NCI-H1930 (cell line): ENCODE measurements around the gene TASP1.

Source experiments
- DNase-seq, 2 experiments: peaks; one replicate each; lab custom pipeline; 2025; lab: John Stamatoyannopoulos, UW

The TASP1 gene

DNA sequence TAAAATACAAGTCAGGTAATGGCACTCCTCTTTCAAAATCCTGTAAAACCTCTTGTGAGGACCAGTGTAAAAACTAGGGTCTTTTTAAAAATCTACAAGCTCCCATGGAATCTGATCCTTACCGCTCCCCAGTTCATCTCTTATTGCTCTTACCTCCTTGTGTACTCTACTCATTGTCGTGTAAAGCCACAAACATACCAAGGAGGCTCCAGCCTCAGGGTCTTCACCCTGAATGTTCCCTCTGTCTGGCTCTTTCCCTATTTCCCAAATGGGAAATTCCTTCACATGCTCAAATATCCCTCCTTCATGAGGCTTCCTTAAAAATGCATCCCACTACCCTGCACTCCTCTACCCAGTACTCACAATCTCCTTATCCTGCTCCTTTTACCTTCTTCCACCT, 67.1 kb downstream of the TASP1 start:
- DNase-seq: no peak

DNA sequence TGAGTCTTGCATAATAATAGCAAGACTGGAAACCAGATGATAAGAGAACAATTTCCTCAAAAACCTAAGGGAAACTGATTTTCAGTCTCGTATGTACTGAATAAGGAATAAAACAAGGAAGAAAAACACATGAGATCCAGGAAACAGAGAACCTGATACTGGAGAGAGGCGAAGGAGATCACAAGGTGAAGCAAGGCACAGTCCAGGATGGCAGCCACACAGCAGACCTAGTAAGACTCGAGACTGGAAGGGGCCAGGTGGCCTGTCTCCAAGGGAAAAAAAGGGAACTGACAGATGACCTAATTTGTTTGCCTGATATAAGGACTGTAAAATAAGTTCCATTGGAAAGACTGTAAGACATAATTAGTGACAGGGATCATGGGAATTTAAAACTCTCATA, 71.1 kb downstream of the TASP1 start:
- no peak for DNase-seq

DNA sequence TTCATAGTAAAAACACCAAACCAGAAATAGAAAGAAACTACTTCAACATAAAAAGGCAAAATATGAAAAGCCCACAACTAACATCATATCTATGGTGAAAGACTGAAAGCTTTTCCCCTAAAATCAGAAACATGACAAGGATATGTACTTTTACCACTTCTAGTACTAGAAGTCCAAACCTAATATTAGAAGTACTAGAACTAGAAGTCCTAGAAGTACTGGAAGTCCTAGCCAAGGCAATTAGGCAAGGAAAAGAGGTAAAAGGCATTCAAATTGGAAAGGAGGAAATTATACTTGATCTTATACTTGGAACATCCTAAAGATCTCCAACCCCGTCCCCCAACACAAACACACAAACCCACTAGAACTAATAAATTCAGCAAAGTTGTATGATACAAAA, 74.9 kb downstream of the TASP1 start:
- DNase-seq: no peak

DNA sequence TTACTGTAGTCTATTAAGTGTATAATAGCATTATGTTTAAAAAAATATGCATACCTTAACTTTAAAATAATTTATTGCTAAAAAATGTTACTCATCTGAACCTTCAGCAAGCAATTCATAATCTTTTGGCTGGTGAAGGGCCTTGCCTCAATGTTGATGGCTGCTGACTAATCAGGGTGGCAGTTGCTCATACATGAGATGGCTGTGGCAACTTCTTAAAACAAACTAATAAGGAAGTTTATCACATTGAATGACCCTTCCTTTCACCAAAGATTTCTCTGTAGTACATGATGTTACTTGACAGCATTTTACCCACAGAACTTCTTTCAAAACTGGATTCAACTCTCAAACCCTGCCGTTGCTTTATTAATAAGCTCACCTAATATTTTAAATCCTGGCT, 84.0 kb downstream of the TASP1 start:
- no peak for DNase-seq

DNA sequence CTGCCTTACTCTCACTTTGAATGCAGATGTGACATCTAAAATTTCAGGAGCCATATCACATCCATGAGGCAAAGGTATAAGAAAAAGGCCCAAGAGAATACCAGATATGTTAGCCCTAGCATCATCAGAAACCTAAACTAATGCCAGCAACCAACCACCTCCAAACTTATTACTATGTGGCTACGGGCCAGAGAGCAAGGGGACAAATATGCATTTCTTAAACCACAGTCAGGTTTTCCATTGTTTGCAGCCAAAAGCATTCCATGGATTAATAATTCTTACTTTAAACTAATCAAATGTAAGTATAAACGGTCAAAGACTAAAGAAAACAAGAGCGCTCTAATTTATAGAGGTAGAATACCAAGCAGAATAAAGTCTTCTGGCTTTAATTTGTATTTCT, 84.7 kb downstream of the TASP1 start:
- no peak for DNase-seq

DNA sequence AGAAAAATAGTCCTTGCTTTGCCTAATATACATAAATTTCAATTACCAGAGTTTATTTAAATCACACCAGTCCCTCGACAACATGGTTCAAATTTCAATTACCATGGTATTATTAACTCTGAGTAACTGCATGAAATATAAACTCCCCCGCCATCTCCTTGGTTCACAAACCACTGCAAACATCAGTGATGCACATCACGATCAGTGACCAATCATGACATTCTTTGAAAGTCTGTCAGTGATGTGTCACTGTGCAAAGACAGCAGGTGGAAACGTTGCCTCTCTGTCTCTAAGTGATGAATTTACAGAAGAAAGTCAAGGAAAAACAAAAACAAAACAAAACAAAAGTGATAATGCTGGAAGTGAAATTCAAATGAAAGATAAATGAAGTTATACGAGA, 86.7 kb downstream of the TASP1 start:
- no peak for DNase-seq

DNA sequence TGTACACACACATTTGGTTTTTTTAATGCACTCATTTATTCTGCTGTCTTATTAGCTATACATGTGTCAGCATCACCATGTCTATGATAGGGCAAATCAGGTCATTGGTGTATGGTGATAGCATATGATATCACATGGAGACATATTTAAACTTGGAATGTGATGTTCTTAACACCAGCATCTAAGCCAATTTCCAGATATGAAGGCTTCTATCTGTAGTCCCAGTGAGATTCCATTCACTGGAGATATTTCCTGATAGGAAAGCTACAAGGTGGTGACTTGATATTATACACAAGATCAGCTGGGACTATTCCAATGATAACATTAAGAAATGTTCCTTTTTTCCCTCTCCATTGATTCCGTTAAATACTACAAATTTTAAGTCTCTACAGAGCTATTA, 89.3 kb downstream of the TASP1 start:
- no peak for DNase-seq

DNA sequence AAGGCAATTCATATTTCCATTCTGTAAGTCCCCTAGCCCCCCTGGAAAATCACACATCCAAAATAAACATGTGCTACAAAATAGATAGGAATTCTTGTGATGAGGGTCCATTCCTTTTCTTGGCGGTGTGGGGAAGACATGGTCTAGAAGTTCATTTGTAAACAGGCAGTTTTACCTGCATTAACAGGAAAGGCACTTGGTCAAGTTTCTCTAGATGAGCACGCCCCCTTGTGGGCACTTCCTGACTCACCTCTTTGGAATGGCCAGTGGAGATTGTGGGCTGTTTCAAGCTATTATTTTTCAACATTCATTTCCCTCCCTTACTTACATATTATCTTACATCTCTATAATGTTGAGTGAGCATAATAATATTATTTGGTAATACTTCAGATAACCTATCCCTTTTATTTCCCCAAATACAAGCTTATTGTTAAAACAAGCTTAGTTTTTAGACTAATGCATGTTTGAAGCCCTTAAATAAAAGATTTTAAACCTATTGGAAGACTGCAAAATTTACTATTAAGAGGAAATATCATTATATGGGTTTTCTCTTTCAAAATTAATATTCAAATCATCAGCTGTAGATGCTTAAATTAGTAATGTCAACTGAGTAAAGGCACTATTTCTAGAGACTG, 92.1 kb downstream of the TASP1 start:
- DNase-seq: peak; percentile 38 to 75

DNA sequence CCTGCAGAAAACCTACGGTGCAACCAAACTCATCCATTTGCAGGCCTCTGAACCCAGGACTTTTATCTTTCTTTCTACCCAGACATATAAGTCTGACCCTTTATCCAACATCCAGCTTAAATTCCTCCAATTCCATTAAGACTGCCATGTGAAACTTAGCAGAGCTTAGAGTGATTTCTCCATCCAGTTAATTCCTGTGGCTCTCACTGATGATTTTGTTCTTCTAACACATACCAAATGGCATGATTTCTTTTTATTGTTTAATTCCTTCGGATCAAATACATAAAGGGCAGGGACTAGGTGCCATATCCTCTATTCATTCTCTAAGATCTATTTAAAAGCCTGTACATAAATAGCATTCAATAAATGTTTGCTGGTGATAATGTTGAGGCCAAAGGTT, 92.9 kb downstream of the TASP1 start:
- no peak for DNase-seq

DNA sequence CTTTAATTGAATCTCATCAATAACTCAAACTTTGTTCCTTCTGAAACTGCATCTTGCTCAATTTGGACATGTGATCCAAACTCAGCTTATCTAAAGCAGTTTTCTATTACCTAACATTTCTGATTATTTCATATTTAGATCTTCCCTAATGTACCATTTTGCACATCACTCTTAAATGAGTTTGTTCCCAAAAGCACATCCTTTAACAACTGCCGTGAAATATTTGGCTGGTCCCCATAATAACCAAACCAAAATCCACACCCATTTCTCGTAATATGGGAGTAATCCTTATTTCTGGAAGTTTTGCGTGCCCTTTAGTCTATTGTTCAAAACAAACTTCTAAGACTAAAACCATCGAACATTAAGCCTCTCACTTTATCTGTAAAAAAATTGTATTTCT, 94.9 kb downstream of the TASP1 start:
- no peak for DNase-seq

DNA sequence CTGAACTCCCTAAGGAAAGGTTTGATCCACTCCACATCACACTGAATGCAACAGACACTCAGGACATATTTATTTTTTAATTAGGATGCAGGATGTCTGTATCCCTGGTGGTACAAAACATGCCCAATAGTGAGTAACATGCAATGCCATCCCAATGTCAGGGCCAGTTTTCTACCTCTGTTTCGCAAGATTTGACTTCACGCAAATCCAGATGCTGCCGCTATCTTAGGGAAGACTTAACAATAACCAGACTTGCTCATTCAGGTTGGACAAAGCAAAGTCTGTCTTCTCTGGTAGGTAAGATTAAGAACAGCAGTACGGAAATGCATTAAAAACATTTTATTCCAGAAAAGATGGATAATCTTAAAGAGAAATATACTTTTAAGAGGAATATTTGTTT, 103.1 kb downstream of the TASP1 start:
- no peak for DNase-seq

DNA sequence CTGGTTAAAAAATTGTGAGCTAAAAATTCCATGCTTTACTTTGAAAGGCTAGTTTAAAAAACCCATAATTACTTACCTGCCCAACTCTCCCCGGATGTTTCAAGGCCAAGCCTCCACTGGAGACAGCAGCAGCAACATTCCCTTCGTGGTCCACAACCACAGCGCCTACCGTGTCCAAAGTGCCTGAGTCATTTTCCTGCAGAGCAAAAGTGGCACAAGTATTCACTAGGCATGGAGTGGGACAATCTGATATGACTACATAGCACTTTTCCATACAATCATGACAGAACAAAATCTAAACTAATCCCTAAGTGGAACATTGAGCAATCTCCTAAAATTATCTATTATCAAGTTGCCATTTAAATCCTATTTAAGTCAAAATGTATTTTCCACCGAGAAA, 104.8 kb downstream of the TASP1 start:
- DNase-seq: no peak

DNA sequence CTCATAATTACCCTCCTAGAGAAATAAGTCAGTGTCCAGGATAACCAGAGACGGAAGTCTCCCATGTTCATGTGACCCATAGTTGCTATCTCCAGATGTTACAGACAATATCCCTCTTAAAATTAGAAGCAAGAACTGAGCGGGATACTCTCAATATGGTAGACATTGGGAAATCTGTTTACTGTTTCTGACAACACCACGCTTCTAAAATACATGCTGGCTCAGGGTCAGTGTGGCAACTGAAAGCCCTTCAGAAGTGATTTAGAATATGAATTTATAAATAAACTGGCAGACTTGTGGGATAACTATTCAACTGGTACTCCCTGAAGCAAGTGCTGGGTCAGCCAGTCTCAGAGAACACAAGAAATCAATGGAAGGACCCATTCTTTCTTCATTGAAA, 108.6 kb downstream of the TASP1 start:
- DNase-seq: no peak

DNA sequence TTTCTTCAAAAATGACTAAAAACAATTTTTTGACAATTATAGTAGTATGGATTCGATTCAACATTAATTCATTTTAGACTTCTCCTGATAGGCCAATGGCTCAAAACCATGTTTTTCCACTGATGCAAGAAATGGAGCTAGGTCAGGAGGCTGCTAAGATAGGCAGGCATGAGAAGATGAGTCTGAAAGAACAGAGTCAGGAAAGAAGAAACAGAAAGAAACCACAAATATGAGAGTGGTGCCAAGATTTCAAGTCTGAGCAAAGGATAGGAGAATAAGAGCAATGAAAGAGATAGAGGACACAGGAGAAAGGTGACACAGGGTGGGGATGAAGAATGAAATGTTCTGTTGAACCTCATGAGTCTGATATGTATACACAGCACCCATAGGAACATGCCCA, 112.2 kb downstream of the TASP1 start:
- no peak for DNase-seq

DNA sequence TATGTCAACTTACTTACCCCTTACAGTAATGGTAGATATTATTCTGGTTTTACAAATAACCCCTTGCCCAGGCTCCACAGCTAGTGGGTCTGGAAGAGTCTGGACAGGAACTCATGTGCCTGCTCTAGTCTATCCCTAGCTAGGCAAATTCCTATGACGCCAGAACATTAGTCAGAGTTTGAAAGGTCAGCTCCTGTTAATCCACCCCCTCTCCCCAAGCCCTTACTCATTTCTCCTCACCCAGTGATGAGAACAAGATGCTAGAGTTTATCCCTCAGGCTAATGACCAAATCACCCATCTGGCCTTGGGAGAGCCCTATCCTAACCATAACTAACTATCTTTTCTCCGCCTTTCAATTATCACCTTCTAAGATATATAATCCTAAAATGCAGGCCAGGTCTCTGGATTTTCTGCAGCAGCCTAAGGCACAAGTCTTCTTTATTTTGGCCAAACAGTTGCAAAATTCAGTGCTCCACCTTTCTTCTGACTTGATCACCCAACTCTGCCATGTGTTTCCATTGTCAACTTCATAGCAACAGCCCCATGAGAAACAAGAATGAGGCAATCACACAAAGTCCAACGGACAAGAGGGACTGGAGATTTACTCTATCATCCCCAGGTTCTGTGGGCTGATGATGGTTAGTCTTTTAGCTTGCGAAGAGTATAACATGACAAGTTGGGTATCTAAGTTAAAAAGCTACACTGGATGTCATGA, 113.3 kb downstream of the TASP1 start:
- DNase-seq: no peak

DNA sequence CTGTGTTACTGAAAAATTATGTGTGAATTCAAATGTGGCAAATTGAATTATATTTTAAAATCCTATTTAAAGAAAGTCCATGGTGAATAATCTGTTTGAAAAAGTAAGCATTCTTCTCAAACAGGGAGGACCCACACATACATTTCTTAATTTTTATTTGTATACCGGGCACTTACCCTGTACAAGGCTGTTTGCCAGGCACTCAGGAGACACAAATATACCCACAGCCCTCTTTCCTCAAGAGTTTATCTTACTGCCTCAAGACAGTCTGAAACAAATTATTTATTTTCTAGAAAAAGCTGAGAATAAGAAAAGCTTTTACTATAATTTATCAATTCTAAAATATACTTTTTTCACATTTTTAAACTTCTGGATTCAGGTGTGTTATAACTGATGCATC, 114.4 kb downstream of the TASP1 start:
- DNase-seq: no peak

DNA sequence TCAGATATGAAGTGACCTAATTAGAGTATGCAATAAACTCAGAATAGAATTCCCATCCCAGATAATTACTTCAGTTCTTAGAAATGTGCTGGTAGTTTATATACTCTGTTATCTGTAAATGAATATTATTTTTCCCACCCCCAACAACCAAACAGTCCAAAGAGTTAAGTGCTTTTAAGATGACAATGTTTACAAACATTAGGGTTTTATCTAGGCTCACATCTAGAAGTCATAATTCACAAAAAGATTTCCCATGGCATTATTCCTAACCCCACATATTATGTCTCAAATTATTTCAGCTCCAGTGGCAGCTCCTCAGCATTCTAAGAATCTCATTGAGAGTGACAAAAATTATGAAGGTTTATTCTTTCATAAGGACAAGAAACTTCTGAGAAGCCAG, 120.9 kb downstream of the TASP1 start:
- DNase-seq: no peak

DNA sequence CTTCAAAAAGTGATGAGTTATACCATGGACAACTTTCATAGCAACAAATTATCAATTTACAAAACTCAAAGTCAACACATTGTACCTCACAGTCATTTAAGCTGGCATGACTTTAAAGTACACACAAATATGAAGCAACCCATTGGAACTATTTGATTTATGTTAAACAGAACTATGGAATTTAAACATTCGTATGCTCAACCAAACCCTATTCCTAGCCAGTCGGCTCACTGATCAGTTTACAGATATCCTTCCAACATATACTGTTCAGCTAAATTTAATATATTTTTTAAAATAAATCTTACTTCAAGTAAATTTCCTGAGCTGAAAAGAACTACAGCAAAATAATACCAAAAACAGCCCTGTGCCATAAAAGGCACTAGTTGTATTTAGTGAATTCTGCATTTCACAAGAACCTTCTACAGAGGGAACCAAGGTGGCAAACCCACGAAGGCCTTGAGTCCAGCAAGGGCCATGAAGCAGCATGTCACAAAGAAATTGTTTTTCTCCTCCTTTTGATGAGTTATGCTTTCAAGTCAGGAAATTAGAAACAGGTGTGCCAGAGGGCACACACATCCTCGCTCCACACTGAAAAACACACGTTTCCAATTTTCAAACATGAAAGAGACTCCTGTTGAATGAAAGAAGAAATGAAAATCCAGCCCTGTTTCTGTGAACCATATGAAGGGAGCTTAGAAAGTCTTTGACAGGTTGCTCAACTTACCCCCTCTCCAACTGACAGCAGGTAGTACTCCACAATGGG, 122.8 kb downstream of the TASP1 start:
- no peak for DNase-seq

DNA sequence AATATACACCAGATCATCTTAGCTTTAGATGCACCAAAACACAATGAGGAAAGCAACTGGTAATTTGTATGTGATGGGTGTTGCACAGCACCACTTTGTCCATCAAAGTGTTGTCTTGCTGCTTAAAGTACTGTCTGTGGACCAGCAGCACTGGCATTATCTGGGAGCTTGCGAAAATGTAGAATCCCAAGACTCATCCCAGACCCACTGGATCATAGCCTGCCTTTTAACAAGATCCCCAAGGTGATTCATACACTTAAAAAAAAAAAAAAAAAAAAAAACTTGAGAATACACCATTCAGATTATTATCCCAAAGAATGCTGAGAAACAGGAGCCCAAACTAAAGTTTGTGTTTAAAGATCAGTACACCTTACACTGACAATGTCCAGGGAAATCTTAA, 123.4 kb downstream of the TASP1 start:
- no peak for DNase-seq

DNA sequence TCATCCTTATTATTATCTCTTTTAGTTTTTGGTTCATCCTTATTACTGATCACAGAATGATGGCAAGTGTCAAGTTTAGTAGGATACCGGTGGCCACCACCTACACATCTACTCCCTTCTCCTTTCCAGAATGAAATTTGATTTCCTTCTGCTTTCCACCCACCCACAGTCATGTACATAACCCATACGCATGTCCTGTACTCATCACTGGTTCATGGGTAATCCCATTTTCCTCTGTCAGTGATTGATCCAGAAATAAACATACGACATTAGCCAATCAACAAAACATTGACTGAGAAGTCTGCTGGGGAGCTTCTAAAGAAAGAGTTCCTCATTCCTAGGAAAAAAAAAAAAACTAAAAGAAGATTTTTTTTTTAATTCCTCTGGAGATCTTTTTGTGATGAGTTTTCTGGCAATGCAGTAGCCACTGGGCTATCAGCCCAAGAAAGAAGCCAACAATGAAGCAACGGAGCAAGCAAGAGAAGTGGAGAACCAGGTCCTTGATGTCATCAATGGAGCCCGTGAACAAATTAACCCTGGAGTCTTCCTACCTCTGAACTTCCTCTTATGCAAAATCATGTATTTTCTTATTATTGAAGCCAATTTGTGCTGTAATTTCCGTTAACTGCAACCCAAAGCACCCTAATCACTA, 127.8 kb downstream of the TASP1 start:
- no peak for DNase-seq

DNA sequence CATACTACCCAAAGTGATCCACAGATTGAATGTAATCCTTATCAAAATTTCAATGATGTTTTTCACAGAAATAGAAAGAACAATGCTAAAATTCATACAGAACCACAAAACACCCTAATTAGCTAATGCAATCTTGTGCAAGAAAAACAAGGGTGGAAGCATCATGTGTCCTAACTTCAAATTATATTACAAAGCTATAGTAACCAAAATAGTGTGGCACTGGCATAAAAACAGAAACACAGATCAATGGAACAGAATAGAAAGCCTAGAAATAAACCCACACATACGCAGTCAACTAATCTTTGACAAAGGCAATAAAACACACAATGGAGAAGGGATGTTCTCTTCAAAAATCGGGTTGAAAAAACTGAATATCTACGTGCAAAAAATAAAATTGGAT, 131.1 kb downstream of the TASP1 start:
- no peak for DNase-seq

DNA sequence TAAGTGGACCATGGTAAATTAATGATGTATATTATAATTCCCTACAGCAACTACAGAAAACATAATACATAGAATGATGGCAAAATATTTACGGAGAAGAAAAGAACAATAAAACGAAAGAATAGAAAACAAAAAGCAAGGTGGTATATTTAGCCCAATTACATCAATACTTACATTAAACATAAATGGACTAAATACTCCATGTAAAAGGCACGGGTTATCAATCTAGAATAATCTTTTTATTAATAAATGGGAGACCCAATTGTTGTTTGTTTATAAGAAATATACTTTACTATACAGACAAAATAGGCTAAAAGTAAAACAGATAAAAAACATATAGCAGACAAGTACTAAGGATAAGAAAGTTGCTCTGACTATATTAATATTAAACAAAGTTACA, 137.2 kb downstream of the TASP1 start:
- DNase-seq: no peak

DNA sequence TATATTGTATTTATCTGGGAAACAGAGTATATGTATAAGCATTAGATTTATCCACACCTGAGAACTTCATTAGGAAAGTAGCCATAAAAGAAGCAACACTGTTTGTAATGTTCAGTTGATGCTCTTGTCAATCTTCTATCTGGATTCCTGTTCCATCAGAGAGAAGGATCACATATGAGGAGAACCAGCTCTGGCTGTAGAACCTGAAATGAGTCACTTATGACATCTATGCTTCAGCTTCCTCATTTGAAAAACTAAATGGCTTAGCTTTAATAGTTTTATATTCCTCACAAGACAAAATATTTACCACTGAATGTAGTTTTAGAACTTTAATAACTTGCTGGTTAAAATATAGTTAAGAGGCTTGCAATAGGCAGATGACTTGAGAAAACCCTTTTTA, 144.7 kb downstream of the TASP1 start:
- DNase-seq: no peak
